Measurements from ENCODE around the gene COPG2.

Gene COPG2

GRCh38 chr7:130649004-130649790, 19.4 kb downstream of the COPG2 start:
- no peak for DNase-seq
- Histone ChIP-seq H3K27ac (no peak overlapping the region), H3K9me3 (ENCODE audit: severe bottlenecking) (no peaks in the 10 kb centered on the region), H3K4me3 (ENCODE audit: low read depth, low read length) (no peak overlapping the region), H3K27me3 (ENCODE audit: insufficient read depth, low read depth, severe bottlenecking) (no peaks in the 10 kb centered on the region), H3K36me3 (peaks cover 13% of the 10 kb centered on the region)
- no peak for TF ChIP-seq CTCF (IDR thresholded peaks at IDR 0.05; ENCODE audit: low read depth, low read length)

GRCh38 chr7:130648580-130648979, 20.0 kb downstream of the COPG2 start:
- no peak for TF ChIP-seq CTCF (IDR thresholded peaks at IDR 0.05; ENCODE audit: low read depth, low read length)
- no peak for DNase-seq
- peaks cover 13% of the 10 kb centered on the region for H3K36me3 ChIP-seq
- H3K27ac ChIP-seq = no peak overlapping the region
- H3K4me3 ChIP-seq (ENCODE audit: low read depth, low read length) = no peak overlapping the region
- H3K9me3 ChIP-seq (ENCODE audit: severe bottlenecking) = no peaks in the 10 kb centered on the region
- no peaks in the 10 kb centered on the region for H3K27me3 ChIP-seq (ENCODE audit: insufficient read depth, low read depth, severe bottlenecking)

GRCh38 chr7:130642383-130642782, 26.2 kb downstream of the COPG2 start:
- Histone ChIP-seq H3K27me3 (ENCODE audit: insufficient read depth, low read depth, severe bottlenecking) (no peaks in the 10 kb centered on the region), H3K9me3 (ENCODE audit: severe bottlenecking) (no peaks in the 10 kb centered on the region), H3K36me3 (peaks cover 2% of the 10 kb centered on the region; the same call in 1 of the 2 replicates), H3K4me3 (ENCODE audit: low read depth, low read length) (no peak overlapping the region), H3K27ac (no peak overlapping the region)
- no peak for TF ChIP-seq CTCF (IDR thresholded peaks at IDR 0.05; ENCODE audit: low read depth, low read length)
- DNase-seq = no peak

GRCh38 chr7:130641497-130641896, 27.1 kb downstream of the COPG2 start:
- Histone ChIP-seq H3K36me3 (peaks cover 2% of the 10 kb centered on the region; the same call in 1 of the 2 replicates), H3K27me3 (ENCODE audit: insufficient read depth, low read depth, severe bottlenecking) (no peaks in the 10 kb centered on the region), H3K4me3 (ENCODE audit: low read depth, low read length) (no peak overlapping the region), H3K27ac (no peak overlapping the region), H3K9me3 (ENCODE audit: severe bottlenecking) (no peaks in the 10 kb centered on the region)
- no peak for TF ChIP-seq CTCF (IDR thresholded peaks at IDR 0.05; ENCODE audit: low read depth, low read length)
- DNase-seq = no peak

- Histone ChIP-seq H3K9me3 (ENCODE audit: severe bottlenecking) (no peaks in the 10 kb centered on the region), H3K27me3 (ENCODE audit: insufficient read depth, low read depth, severe bottlenecking) (no peaks in the 10 kb centered on the region), H3K4me3 (ENCODE audit: low read depth, low read length) (no peak overlapping the region), H3K27ac (no peak overlapping the region), H3K36me3 (peaks cover 2% of the 10 kb centered on the region; the same call in 1 of the 2 replicates)
- DNase-seq = no peak
- TF ChIP-seq CTCF (IDR thresholded peaks at IDR 0.05; ENCODE audit: low read depth, low read length) = no peak
These were observed 27.5 kb downstream of the COPG2 start for GRCh38 chr7:130641040-130641439.

- H3K27me3 ChIP-seq (ENCODE audit: insufficient read depth, low read depth, severe bottlenecking) = no peaks in the 10 kb centered on the region
These were observed 29.2 kb downstream of the COPG2 start for GRCh38 chr7:130639388-130639787.

More at GRCh38 chr7:130639388-130639787, 29.2 kb downstream of the COPG2 start:
- DNase-seq = no peak
- Histone ChIP-seq H3K36me3 (0 out of 2 replicates have a peak, but pooled peaks cover 2% of the 10 kb centered on the region), H3K4me3 (ENCODE audit: low read depth, low read length) (no peak overlapping the region), H3K9me3 (ENCODE audit: severe bottlenecking) (no peaks in the 10 kb centered on the region), H3K27ac (no peak overlapping the region)
- TF ChIP-seq CTCF (IDR thresholded peaks at IDR 0.05; ENCODE audit: low read depth, low read length) = no peak
